ENCODE measurements around the gene TRMT2A.

Gene TRMT2A

DNA sequence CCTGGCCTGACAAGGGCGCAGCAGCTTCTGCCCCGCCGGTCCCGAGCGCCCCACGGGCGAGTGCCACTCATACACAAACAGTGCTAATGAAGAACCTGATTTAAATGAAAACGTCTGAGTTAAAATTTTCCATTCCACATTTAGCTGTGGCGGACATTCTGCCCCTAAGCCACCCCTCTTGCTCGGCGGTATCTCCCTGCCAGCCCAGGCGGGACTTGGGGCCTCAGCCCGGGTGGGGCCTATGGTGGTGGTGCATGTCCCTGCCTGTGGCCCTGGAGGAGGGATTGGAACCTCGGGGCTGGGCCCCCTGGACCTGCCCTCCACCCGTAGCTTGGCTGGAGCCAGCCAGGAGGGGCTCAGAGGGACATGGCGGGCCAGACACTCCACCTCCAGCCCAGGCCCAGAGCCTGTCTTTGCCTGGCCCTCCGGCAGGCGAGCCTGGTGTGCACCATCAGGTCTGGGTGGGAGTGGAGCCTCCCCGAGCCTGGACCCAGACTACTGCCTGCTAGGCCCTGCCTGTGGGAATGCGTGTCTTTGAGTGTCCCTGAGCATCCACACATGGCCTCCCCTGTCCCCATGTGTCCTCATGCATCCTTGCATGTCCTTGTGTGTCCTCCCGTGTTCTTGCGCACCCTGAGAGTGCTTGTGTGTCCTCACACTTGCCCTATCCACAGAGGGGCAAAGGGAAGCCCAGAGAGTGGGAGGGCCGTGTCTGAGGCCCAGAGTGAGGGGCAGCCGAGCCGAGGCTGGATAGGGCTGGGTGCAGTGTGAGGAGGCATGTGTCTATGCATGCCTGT, 19.0 kb upstream of the TRMT2A start:
- no peak for TF ChIP-seq CTCF (IDR thresholded peaks at IDR 0.05)
- H3K27me3 ChIP-seq: peaks cover 20% of the 10 kb centered on the region
- H3K36me3 ChIP-seq: no peaks in the 10 kb centered on the region
- no peaks in the 10 kb centered on the region for H3K9me3 ChIP-seq
- no peak overlapping the region for H3K27ac ChIP-seq
- H3K4me3 ChIP-seq (ENCODE audit: low read depth in 1 of 2, low read length in 1 of 2): no peak overlapping the region
- H3K4me1 ChIP-seq (ENCODE audit: control insufficient read depth in 1 of 2, insufficient read depth in 1 of 2, low read depth in 1 of 2, low read length in 1 of 2): peaks cover 8 to 13% of the 10 kb centered on the region in 2 experiments

- Histone ChIP-seq H3K27ac (no peak overlapping the region), H3K9me3 (no peaks in the 10 kb centered on the region), H3K4me3 (ENCODE audit: low read depth in 1 of 2, low read length in 1 of 2) (no peak overlapping the region), H3K36me3 (no peaks in the 10 kb centered on the region), H3K4me1 (ENCODE audit: control insufficient read depth in 1 of 2, insufficient read depth in 1 of 2, low read depth in 1 of 2, low read length in 1 of 2) (peaks cover 8 to 19% of the 10 kb centered on the region in 2 experiments), H3K27me3 (peaks cover 27% of the 10 kb centered on the region)
- no peak for TF ChIP-seq CTCF (IDR thresholded peaks at IDR 0.05)
Observed at GRCh38 chr22:20135265-20135664, 18.2 kb upstream of the TRMT2A start.

DNA sequence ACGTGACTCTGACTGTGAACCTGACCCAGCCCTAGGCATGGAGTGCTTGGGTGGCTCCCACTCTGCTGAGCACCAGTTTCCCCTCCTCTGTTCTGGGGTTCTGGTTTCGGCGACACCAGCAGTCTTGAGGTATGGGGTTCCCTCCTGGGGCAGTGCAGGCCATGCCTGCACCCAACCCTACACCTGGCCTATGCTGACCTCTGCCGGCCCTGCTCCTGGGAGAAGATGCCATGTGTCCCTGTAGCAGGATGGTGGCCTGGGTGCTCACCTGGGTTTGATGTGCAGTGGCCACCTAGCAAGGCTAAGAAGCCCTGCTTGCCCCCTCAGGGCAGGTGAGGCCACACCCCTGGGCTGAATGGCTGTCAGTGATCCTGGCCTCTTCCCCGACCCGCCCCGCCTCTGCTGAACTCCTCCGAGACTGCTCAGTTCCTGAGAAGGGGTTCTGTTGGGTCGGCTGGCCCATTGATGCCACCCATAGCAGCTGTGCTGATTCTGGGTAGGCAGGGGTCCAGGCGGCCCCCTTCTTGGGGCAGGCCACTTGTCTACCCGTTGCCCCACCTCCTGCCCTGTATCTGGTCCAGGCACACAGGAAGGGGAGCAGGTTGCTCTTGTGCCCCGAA, 17.0 kb upstream of the TRMT2A start:
- Histone ChIP-seq H3K27ac (no peak overlapping the region), H3K4me3 (ENCODE audit: low read depth in 1 of 2, low read length in 1 of 2) (no peak overlapping the region), H3K9me3 (no peaks in the 10 kb centered on the region), H3K4me1 (ENCODE audit: control insufficient read depth in 1 of 2, insufficient read depth in 1 of 2, low read depth in 1 of 2, low read length in 1 of 2) (peaks cover 8 to 19% of the 10 kb centered on the region in 2 experiments), H3K27me3 (peaks cover 37% of the 10 kb centered on the region), H3K36me3 (no peaks in the 10 kb centered on the region)
- TF ChIP-seq CTCF (IDR thresholded peaks at IDR 0.05): no peak

DNA sequence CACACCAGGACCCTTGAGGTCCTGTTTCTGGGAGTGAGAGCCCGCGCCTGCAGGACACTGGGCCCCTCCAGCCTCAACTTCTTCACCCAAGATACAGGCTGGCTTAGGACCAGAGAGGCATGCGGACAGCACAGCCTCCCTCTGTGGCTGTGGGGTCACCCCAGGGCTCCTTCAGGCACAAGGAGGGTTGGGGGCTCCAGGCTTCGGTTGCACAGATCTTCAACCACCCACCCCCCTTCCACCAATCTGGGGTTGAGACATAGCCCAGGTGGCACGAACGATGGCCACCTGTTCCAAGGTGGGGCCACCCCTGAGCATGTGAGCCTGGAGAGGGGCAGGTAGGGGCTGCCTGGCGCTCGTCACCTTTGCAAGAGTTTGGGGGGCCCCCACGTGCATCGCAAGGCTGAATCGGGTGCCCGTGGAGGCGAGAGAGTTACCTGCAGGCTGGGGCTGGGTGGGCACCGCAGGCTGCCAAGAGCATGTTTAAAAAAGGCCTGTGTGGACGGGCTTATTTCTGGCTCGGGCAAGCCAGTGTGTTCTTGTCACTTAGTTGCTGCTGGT, 15.7 kb upstream of the TRMT2A start:
- Histone ChIP-seq H3K27ac (no peak overlapping the region), H3K27me3 (peaks cover 37% of the 10 kb centered on the region), H3K36me3 (peaks cover 6% of the 10 kb centered on the region), H3K9me3 (no peaks in the 10 kb centered on the region), H3K4me1 (ENCODE audit: control insufficient read depth in 1 of 2, insufficient read depth in 1 of 2, low read depth in 1 of 2, low read length in 1 of 2) (peaks cover 8 to 19% of the 10 kb centered on the region in 2 experiments), H3K4me3 (ENCODE audit: low read depth in 1 of 2, low read length in 1 of 2) (peak overlapping the region in 1 of 2 experiments; percentile 50)
- no peak for TF ChIP-seq CTCF (IDR thresholded peaks at IDR 0.05)

DNA sequence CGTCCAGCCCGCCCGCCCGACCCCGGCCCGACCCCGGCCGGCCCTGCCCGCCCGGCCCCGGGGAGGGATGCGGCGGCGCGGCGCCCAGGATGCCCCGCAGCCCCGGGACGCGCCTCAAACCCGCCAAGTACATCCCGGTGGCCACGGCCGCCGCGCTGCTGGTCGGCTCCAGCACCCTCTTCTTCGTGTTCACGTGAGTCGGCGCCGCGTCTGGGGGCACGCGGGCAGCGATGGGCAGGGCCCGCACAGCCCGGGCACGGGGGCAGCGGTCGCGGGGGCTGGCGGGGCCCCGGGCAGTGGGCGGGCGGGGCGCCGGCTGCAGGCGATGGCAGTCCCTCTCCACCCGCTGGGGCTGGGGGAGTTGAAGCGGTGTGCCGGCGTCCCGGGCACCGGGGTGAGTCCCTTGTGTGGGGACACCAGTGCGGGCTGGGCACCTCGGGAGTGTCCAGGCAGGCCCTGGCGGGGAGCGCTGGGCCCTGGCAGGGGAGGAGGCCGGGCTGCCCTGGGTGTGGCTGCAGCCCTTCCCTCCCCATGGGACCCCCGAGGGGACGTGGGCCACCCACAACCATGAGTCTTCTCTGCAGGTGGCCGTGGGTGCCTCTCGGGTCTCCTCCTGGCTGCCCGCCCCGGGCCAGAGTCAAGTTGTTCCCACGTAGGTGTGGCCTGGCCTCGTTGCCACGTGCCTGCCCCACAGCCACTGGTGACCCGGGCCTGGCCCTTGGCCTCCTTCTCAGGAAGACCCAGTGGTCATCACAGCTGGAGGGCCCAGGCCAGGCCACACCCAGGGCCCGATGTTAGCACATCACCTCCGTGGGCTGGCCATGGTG, 15.0 kb upstream of the TRMT2A start:
- peak overlapping the region; percentile 47 to 50 for H3K4me3 ChIP-seq (ENCODE audit: low read depth in 1 of 2, low read length in 1 of 2)
- peaks cover 13% of the 10 kb centered on the region for H3K36me3 ChIP-seq
- peaks cover 37% of the 10 kb centered on the region for H3K27me3 ChIP-seq
- H3K27ac ChIP-seq: peak overlapping the region; percentile 18
- no peaks in the 10 kb centered on the region for H3K9me3 ChIP-seq
- H3K4me1 ChIP-seq (ENCODE audit: control insufficient read depth in 1 of 2, insufficient read depth in 1 of 2, low read depth in 1 of 2, low read length in 1 of 2): peaks cover 8 to 19% of the 10 kb centered on the region in 2 experiments
- no peak for TF ChIP-seq CTCF (IDR thresholded peaks at IDR 0.05)

Measured in neutrophil (primary cell).